DND-41 (cell line): ENCODE data around the gene CAMK1.

ENCODE experiments used
- EZH2 ChIP-seq: IDR thresholded peaks from 3 replicates; pipeline ENCODE4 v1.6.1; 2012; ENCODE audit warnings: borderline replicate concordance, low read depth, mild to moderate bottlenecking, moderate library complexity, low read length, inconsistent platforms; ENCODE audit not compliant: severe bottlenecking
- TF ChIP-seq, protein P1 (sequence below): IDR thresholded peaks from 2 replicates; pipeline ENCODE4 v1.5.1; 2012; ENCODE audit warnings: borderline replicate concordance, low read length, moderate library complexity, mild to moderate bottlenecking; ENCODE audit not compliant: poor library complexity, severe bottlenecking; ENCODE audit errors: extremely low read depth

DNA sequence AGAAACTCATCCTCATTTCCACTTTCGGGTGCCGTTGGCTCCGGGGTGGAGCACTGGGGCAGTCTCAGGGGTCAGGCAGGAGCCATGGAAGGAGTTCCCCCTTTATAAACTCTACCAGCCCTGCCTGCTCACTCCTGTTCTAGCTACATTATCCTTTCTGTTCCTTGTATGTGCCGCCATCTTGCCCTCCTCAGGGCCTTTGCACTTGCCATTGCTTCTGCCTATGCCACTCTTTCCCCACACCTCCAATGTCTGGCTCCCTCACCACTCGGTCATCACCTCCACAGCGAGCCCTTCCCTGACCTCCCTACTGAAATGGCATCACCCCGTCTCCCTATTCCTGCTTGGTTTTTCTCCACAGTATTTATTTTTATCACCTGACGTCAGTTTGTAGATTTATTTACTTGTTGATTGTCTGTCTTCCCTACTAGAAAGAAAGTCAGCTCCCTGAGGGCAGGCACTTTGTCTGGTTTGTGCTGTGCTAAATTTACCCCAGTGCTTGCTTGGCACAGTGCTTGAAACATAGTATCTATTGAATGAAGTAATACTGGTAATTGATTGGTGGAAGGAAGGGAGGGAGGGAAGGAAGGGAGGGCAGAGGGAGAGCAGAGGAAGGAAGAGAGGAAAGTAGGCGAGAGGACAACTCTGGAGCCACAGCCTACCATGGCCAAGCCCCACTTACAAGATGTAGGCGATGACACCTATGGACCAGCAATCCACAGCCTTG lies 8.8 kb downstream of the CAMK1 start:
- TF ChIP-seq, protein P1, sequence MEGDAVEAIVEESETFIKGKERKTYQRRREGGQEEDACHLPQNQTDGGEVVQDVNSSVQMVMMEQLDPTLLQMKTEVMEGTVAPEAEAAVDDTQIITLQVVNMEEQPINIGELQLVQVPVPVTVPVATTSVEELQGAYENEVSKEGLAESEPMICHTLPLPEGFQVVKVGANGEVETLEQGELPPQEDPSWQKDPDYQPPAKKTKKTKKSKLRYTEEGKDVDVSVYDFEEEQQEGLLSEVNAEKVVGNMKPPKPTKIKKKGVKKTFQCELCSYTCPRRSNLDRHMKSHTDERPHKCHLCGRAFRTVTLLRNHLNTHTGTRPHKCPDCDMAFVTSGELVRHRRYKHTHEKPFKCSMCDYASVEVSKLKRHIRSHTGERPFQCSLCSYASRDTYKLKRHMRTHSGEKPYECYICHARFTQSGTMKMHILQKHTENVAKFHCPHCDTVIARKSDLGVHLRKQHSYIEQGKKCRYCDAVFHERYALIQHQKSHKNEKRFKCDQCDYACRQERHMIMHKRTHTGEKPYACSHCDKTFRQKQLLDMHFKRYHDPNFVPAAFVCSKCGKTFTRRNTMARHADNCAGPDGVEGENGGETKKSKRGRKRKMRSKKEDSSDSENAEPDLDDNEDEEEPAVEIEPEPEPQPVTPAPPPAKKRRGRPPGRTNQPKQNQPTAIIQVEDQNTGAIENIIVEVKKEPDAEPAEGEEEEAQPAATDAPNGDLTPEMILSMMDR, result no peak
- TF ChIP-seq EZH2, result no peak
